Measurements from ENCODE around the gene EDC3.

EDC3 gene

DNA sequence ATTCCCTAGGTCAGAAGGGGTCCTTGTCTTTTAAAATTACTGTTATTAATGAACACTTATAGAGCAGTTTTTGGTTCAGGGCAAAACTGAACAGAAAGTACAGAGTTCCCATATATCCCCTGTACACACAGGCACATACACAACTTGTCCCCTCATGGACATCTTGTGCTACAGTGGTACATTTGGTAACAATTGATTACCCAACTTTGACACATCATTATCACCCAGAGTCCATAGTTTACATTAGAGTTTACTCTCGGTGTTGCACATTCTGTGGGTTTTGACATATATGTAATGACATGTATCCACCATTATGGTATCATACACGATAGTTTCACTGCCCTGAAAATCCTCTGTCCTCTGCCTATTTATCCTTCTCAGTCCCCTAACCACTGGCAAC is 984 bp upstream of the EDC3 start:
- no peak for DNase-seq (ENCODE audit: low read depth)
- peak overlapping the region; percentile 74 for H3K4me3 ChIP-seq (ENCODE audit: low read depth, low read length)
- TF ChIP-seq, protein P1, sequence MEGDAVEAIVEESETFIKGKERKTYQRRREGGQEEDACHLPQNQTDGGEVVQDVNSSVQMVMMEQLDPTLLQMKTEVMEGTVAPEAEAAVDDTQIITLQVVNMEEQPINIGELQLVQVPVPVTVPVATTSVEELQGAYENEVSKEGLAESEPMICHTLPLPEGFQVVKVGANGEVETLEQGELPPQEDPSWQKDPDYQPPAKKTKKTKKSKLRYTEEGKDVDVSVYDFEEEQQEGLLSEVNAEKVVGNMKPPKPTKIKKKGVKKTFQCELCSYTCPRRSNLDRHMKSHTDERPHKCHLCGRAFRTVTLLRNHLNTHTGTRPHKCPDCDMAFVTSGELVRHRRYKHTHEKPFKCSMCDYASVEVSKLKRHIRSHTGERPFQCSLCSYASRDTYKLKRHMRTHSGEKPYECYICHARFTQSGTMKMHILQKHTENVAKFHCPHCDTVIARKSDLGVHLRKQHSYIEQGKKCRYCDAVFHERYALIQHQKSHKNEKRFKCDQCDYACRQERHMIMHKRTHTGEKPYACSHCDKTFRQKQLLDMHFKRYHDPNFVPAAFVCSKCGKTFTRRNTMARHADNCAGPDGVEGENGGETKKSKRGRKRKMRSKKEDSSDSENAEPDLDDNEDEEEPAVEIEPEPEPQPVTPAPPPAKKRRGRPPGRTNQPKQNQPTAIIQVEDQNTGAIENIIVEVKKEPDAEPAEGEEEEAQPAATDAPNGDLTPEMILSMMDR (IDR thresholded peaks at IDR 0.05; ENCODE audit: insufficient read depth, low read depth, low read length, missing control alignments), result no peak

DNA sequence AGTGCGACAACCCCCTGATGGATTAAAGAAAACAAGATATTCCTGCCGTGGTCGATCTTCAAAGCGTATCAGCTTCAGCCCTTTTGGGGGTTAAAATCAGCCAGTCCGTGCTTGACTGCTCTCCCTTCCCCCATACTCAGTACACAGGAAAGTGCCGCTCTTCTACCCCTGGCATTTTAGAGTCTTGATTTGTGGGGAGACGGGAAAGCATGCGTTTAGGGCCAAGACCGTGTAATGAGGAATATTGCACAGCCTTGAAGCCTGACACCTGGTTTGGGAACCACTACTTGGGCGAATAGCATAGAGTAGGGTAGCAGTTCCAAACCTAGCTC is 540 bp upstream of the EDC3 start:
- TF ChIP-seq, protein P1 (IDR thresholded peaks at IDR 0.05; ENCODE audit: insufficient read depth, low read depth, low read length, missing control alignments), result no peak

DNA sequence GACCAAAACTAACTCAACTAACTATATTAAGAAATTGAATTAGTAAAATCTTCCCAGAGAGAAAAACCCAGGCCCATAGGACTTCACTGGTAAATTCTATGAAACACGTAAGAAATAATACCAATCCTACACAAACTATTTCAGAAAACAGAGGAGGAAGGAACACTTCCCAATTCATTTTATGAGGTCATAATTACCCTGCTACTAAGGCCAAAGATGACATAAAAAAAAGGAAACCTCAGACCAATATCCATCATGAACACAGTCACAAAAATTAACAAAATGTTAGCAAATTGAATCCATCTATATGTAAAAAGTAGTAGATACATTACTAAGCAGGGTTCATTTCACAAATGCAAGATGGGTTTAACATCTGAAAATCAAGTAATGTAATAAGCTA is 3.5 kb downstream of the EDC3 start:
- no peak for DNase-seq (ENCODE audit: low read depth)
- TF ChIP-seq, protein P1 (IDR thresholded peaks at IDR 0.05; ENCODE audit: insufficient read depth, low read depth, low read length, missing control alignments), result no peak
- no peak overlapping the region for H3K4me3 ChIP-seq (ENCODE audit: low read depth, low read length)

More for the DNA sequence above, 540 bp upstream of the EDC3 start:
- no peak for DNase-seq (ENCODE audit: low read depth)
- peak overlapping the region; percentile 74 for H3K4me3 ChIP-seq (ENCODE audit: low read depth, low read length)

DNA sequence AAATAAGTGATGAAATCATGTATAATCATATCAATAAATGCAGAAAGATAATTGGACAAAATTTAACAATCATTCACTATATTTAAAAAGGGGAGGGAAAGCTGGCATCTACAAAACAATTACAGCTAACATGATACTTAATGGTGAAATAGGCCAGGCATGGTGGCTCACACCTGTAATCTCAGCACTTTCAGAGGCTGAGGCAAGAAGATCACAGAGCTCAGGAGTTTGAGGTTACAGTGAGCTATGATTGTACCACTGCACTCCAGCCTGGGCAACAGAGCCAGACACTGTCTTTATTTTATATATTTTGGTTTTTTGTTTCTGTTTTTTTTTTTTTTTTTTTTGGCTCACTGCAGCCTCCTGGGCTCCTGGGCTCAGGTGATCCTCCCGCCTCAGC is 12.1 kb downstream of the EDC3 start:
- DNase-seq (ENCODE audit: low read depth), result no peak
- H3K4me3 ChIP-seq (ENCODE audit: low read depth, low read length), result no peak overlapping the region
- TF ChIP-seq, protein P1 (IDR thresholded peaks at IDR 0.05; ENCODE audit: insufficient read depth, low read depth, low read length, missing control alignments), result no peak

DNA sequence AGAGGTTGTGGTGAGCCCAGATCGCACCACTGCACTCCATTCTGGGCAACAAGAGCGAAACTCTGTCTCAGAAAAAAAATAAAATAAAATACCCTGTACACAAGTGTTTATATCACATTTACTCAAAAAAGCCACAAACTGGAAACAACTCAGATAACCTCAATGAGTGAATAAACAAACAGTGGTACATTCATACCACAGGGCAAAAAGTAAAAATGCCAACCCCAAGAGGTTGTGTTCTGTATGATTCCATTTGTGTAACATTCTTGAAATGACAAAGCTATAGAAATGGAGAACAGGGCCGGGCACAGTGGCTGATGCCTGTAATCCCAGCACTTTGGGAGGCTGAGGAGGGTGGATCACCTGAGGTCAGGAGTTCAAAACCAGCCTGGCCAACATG is 12.9 kb downstream of the EDC3 start:
- TF ChIP-seq, protein P1 (IDR thresholded peaks at IDR 0.05; ENCODE audit: insufficient read depth, low read depth, low read length, missing control alignments), result no peak
- H3K4me3 ChIP-seq (ENCODE audit: low read depth, low read length), result no peak overlapping the region
- no peak for DNase-seq (ENCODE audit: low read depth)

DNA sequence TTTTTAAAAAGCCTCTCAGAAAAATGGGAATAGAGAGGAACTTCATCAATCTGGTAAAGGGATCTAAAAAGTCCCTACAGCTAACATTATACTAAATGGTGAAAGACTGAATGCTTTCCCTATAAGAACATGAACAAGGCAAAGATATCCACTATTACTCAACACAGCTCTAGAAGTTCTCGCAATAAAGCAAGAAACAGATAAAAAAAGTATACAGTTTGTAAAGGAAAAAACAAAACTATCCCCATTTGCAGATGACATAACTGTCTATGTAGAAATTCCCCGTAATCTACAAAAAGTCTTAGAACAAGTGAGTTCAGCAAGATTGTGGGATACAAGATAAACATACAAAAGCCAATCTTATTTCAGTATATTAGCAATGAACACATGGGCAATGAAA is 15.4 kb downstream of the EDC3 start:
- TF ChIP-seq, protein P1 (IDR thresholded peaks at IDR 0.05; ENCODE audit: insufficient read depth, low read depth, low read length, missing control alignments), result no peak

DNA sequence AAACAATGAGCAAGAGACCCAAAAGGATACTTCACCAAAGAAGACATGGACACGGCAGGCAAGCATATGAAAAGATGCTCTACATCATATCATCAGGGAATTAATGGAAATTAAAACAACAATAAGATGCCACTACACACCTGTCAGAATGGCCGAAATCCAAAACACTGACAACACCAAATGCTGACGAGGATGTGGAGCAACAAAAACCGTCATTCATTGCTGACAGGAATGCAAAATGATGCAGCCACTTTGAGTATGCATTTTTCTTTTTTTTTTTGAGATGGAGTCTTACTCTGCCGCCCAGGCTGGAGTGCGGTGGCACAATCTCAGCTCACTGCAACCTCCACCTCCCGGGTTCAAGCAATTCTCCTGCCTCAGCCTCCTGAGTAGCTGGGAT is 19.0 kb downstream of the EDC3 start:
- no peak for DNase-seq (ENCODE audit: low read depth)
- TF ChIP-seq, protein P1 (IDR thresholded peaks at IDR 0.05; ENCODE audit: insufficient read depth, low read depth, low read length, missing control alignments), result no peak
- H3K4me3 ChIP-seq (ENCODE audit: low read depth, low read length), result no peak overlapping the region

More for the DNA sequence above, 15.4 kb downstream of the EDC3 start:
- DNase-seq (ENCODE audit: low read depth), result no peak
- H3K4me3 ChIP-seq (ENCODE audit: low read depth, low read length), result no peak overlapping the region
